ENCODE data around the gene GPR26. TPM values are rescaled to one million over a fixed set of nuclear protein-coding genes. Genes with fewer than 3 reads are reported as not detected.

GPR26 gene
- total RNA-seq, 4 donors from 2014 or later = not detected

DNA sequence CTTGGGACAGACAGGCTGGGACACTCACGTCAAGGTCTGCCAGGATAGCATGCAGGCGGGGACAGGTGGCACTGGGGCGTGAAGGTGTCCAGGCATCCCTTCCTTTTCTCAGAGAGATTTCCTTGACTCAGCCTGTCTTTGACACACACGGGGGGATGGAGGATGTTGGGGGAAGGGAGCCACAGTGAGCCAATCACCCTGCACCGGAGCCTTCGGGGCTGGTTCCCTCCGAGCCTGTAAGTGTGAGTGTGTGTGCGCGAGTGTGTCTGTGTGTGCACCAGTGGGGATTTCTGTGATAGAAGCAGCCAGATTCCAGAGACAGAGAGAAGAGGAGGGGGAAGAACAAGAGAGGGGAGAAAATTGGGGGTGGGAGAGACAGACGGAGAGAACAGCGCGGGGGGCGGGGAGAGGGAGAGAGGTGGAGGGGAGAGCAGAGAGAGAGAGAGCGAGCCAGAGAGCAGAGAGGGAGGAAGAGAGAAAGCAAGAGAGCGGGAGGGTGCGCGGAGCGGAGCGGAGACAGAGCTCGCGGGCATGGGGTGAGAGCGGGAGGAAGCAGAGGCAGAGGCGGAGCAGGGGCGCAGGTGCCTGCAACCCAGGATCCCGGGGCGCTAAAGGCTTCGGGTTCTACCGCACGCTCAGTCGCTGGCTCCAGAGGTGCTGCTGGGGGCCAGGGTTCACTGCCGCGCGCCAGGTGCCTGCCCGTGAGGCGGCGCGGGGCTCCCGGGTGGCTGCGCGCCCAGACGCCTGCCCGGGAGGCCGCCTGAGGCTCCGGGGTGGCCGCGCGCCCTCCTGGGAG is 466 bp upstream of the GPR26 start:
- no peak for DNase-seq (ENCODE audit: low spot score)
- TF ChIP-seq, protein P1, sequence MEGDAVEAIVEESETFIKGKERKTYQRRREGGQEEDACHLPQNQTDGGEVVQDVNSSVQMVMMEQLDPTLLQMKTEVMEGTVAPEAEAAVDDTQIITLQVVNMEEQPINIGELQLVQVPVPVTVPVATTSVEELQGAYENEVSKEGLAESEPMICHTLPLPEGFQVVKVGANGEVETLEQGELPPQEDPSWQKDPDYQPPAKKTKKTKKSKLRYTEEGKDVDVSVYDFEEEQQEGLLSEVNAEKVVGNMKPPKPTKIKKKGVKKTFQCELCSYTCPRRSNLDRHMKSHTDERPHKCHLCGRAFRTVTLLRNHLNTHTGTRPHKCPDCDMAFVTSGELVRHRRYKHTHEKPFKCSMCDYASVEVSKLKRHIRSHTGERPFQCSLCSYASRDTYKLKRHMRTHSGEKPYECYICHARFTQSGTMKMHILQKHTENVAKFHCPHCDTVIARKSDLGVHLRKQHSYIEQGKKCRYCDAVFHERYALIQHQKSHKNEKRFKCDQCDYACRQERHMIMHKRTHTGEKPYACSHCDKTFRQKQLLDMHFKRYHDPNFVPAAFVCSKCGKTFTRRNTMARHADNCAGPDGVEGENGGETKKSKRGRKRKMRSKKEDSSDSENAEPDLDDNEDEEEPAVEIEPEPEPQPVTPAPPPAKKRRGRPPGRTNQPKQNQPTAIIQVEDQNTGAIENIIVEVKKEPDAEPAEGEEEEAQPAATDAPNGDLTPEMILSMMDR (IDR thresholded peaks at IDR 0.05) = no peak
- ATAC-seq (ENCODE audit: low FRiP score) = no peak

DNA sequence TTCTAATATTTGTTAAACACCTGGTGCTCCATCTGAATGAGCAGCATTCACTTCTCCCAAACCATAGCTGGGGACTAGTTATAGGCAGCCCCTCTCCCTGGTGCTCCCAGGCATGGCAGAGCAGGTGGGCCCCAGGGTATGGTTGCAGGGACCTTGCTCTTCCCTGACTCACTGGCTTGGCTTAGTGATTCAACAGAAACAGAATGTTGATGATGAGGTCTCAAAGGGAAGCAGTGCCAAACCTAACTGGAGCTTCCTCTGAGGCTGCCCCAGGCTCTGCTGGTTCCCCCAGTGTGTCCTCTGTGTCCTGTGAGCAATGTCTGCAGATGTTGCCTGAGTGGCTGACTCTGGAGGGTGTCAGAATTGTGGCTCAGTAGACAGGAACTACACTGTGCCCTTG is 3.7 kb downstream of the GPR26 start:
- TF ChIP-seq, protein P1 (IDR thresholded peaks at IDR 0.05) = no peak
- no peak for DNase-seq (ENCODE audit: low spot score)
- no peak for ATAC-seq (ENCODE audit: low FRiP score)

DNA sequence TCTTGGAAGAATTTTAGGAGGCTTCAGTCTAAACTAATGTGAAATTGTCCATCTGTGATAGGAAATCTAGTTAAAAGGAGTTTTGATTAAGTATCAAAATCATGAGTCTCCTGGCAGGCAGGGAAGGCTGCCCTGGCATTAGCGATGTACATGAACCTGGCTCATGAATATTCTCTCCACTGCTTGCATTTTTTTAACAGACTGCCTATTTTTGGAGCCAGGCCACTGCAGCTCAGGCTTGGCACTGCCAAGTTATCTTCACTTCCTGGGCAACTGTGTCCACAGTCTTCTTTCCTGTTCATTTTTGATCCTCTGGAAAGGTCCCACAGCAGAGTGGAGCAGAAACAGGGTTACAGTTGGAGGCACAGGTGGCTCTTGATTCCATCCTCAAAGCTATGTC is 7.0 kb downstream of the GPR26 start:
- TF ChIP-seq, protein P1 (IDR thresholded peaks at IDR 0.05) = no peak
- DNase-seq (ENCODE audit: low spot score) = no peak
- ATAC-seq (ENCODE audit: low FRiP score) = no peak

DNA sequence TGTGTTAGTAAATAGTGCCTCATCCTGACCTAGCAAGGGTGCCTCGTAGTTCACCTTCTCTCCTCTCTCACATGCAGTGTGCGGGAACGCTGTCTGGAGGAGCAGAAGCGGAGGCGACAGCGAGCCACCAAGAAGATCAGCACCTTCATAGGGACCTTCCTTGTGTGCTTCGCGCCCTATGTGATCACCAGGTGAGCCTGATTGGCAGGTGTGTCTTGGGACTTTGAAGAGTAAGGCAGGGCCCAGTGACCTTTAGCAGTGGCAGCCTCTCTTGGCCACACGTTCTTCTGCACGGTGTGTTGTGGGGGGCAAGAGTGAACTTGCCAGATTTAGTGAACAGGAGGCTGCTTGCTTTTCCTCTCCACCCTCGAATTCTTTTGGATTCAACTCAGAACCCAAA is 8.6 kb downstream of the GPR26 start:
- DNase-seq (ENCODE audit: low spot score) = no peak

DNA sequence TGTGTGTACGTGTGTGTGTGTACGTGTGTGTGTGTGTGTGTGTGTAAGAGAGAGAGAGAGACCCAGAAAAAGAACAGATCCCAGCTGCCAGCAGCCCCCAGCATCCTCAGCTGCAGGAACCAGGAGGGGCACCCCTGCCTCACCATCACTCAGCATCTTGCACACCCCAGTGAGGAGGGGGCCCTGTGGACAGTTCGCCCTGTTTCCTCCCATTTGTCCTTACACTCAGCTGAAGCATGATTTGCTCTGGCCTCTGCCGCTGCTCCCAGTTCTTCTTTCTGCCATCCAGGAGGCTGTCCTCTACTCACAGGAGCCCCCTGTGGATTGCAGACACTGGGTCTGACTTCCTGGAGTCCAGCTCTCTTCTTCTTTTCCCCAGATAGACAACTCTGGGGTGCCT is 9.7 kb downstream of the GPR26 start:
- TF ChIP-seq, protein P1 (IDR thresholded peaks at IDR 0.05) = no peak
- DNase-seq (ENCODE audit: low spot score) = no peak
- ATAC-seq (ENCODE audit: low FRiP score) = no peak

More for the DNA sequence above, 8.6 kb downstream of the GPR26 start:
- ATAC-seq (ENCODE audit: low FRiP score) = no peak
- TF ChIP-seq, protein P1 (IDR thresholded peaks at IDR 0.05) = no peak

DNA sequence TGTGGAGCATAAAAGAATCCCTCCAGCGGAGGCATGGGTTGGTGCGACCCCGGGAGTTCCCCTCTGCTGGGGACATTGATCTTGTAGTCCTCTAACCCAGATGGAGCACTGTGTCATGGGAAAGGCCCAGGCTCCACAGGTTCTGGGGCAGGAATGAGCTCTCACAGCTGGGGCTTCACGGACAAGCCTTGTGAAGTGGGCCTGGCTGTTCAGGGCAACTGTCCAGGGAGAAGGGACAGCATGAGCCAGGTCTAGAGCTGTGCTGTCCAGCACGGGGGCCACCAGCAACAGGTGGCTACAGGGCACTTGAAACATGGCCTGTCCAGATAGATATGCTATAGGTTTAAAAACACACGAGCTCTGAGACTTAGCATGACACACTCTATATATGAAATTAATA is 11.4 kb downstream of the GPR26 start:
- ATAC-seq (ENCODE audit: low FRiP score) = no peak
- DNase-seq (ENCODE audit: low spot score) = no peak
- TF ChIP-seq, protein P1 (IDR thresholded peaks at IDR 0.05) = no peak

DNA sequence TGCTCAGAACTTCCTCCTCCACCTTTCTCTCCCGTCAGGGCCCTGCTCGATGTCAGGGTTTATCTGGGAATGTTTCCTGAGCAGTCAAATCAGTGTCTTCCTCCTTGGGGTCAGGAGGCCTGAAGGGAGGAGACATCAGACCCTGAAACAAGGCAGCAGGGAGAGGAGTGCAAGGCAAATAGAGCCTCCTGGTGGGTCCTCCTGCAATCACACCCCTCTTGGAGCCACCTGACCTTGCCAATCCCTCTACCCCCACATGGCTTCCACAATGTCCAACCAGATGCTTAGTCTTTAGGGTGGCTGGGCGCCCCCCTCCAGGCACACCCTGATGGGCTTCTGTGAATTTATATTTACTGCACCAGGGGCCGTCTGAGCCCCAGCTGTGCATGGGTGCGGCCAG is 12.2 kb downstream of the GPR26 start:
- DNase-seq (ENCODE audit: low spot score) = no peak
- ATAC-seq (ENCODE audit: low FRiP score) = no peak
- TF ChIP-seq, protein P1 (IDR thresholded peaks at IDR 0.05) = no peak

Measured in omental fat pad (tissue), 4 donors.